GM12878 (cell line): ENCODE measurements around the gene DAO. TPM values are rescaled to one million over a fixed set of nuclear protein-coding genes. Genes with fewer than 3 reads are reported as not detected.

Experiments
- ATAC-seq: fragments of 200-7000 bp; cut with Tn5 transposase; 3 replicates; pipeline ENCODE4 v1.9.1; 2020; ENCODE audit warnings: mild to moderate bottlenecking, moderate library complexity
- BruUV-seq: library from RNA; stranded (reverse); fragments of 400-500 nt; replicated peaks from 2 replicates; lab custom pipeline; 2021; lab: Mats Ljungman, UMichigan
- CTCF ChIA-PET: fragments of 300-600 bp; sonication (Branson Sonifier 250); formaldehyde crosslinking; extraction: SDS; loops from one replicate; lab custom pipeline; 2021; ENCODE audit warnings: inconsistent platforms; lab: Yijun Ruan, JAX
- POLR2A ChIA-PET: fragments of 350-600 bp; formaldehyde crosslinking; extraction: SDS; loops from one replicate; lab custom pipeline; 2021; ENCODE audit warnings: inconsistent platforms; lab: Charles Lee
- RAD21 ChIA-PET: fragments of 300-600 bp; sonication (Branson Sonifier 250); formaldehyde crosslinking; loops from one replicate; lab custom pipeline; 2023; ENCODE audit warnings: antibody characterized with exemption; ENCODE audit not compliant: unreplicated experiment; lab: Charles Lee
- SMC1A ChIA-PET: fragments of 300-600 bp; sonication (Branson Sonifier 250); formaldehyde crosslinking; loops from one replicate; lab custom pipeline; 2023; ENCODE audit not compliant: unreplicated experiment, uncharacterized antibody; lab: Charles Lee
- DNase-seq: peaks from one replicate; pipeline ENCODE4 v3.0.0-alpha.2; 2011; ENCODE audit warnings: low read depth, low spot score
- FAIRE-seq: peaks from 3 replicates; lab custom pipeline; 2011; peaks lifted over from hg19 to GRCh38; lab: Jason Lieb, UNC
- H2AFZ ChIP-seq: 2 replicates; pipeline ENCODE4 v1.6.0; 2011; ENCODE audit warnings: low read depth, low read length, control low read depth; ENCODE audit not compliant: control insufficient read depth
- H3K27ac ChIP-seq: 2 replicates; pipeline ENCODE4 v1.5.1; 2011; ENCODE audit warnings: control low read depth; ENCODE audit not compliant: control insufficient read depth, insufficient read depth
- H3K27me3 ChIP-seq, 2 experiments: replicated peaks in 1 of 2; 2 replicates each; pipeline versions ENCODE4 v1.6.0 to v1.6.1; 2011; ENCODE audit warnings: low read length in 1 of 2; ENCODE audit not compliant: control insufficient read depth in 2 of 2, insufficient read depth in 2 of 2
- H3K36me3 ChIP-seq, 2 experiments: 2 replicates each; pipeline ENCODE4 v1.5.1; 2011; ENCODE audit warnings: low read length in 1 of 2; ENCODE audit not compliant: control insufficient read depth in 2 of 2, insufficient read depth in 2 of 2
- H3K4me1 ChIP-seq: 2 replicates; pipeline ENCODE4 v1.6.1; 2011; ENCODE audit warnings: mild to moderate bottlenecking, low read length, moderate library complexity, mixed read lengths; ENCODE audit not compliant: control insufficient read depth, insufficient read depth
- H3K4me2 ChIP-seq: 2 replicates; pipeline ENCODE4 v1.6.0; 2011; ENCODE audit warnings: control low read depth; ENCODE audit not compliant: control insufficient read depth, insufficient read depth
- H3K4me3 ChIP-seq: fragments of 200-600 bp; sonication (generic); 2 replicates; pipeline ENCODE4 v1.5.1; 2016
- H3K79me2 ChIP-seq: 2 replicates; pipeline ENCODE4 v1.6.0; 2011; ENCODE audit warnings: low read length; ENCODE audit not compliant: control insufficient read depth, insufficient read depth
- H3K9ac ChIP-seq: 2 replicates; pipeline ENCODE4 v1.8.0; 2011; ENCODE audit warnings: low read length, control low read depth, mixed read lengths; ENCODE audit not compliant: control insufficient read depth, insufficient read depth
- H3K9me3 ChIP-seq: replicated peaks from 3 replicates; pipeline ENCODE4 v1.5.1; 2011; ENCODE audit warnings: mild to moderate bottlenecking, low read length; ENCODE audit not compliant: control insufficient read depth, insufficient read depth
- H4K20me1 ChIP-seq: 2 replicates; pipeline ENCODE4 v1.6.0; 2011; ENCODE audit not compliant: control insufficient read depth, insufficient read depth
- ATF7 ChIP-seq: fragments of 450-650 bp; IDR thresholded peaks from 2 replicates; pipeline ENCODE4 v1.6.1; 2016; ENCODE audit warnings: low read depth, mild to moderate bottlenecking
- BCL11A ChIP-seq: IDR thresholded peaks from 2 replicates; pipeline ENCODE4 v1.6.1; 2011; ENCODE audit warnings: low read depth, low read length
- BRCA1 ChIP-seq: IDR thresholded peaks from 2 replicates; pipeline ENCODE4 v1.6.1; 2011; ENCODE audit warnings: low read depth, low read length, improper control_type of control experiment
- CREM ChIP-seq: IDR thresholded peaks from 2 replicates; pipeline ENCODE4 v1.6.1; 2014; ENCODE audit warnings: antibody characterized with exemption, low read depth
- DPF2 ChIP-seq: fragments of 450-650 bp; IDR thresholded peaks from 2 replicates; pipeline ENCODE4 v1.6.1; 2017; ENCODE audit warnings: mild to moderate bottlenecking
- IKZF2 ChIP-seq, 2 experiments: fragments of 450-650 bp; IDR thresholded peaks; 2 replicates each; pipeline ENCODE4 v1.6.1; 2017; ENCODE audit warnings: mild to moderate bottlenecking in 2 of 2, moderate library complexity in 2 of 2
- IRF4 ChIP-seq: IDR thresholded peaks from 2 replicates; pipeline ENCODE4 v1.6.1; 2011; ENCODE audit warnings: low read depth, low read length
- PAX8 ChIP-seq: fragments of 450-650 bp; IDR thresholded peaks from 2 replicates; pipeline ENCODE4 v1.6.1; 2017; ENCODE audit warnings: mild to moderate bottlenecking, moderate library complexity
- RELA ChIP-seq: fragments of 450-650 bp; IDR thresholded peaks from 2 replicates; pipeline ENCODE4 v1.8.0; 2014; ENCODE audit warnings: borderline replicate concordance; ENCODE audit not compliant: partially characterized antibody
- SIN3A ChIP-seq: IDR thresholded peaks from 2 replicates; pipeline ENCODE4 v1.6.1; 2012; ENCODE audit warnings: low read depth, low read length, improper control_type of control experiment
- SMC3 ChIP-seq: IDR thresholded peaks from 2 replicates; pipeline ENCODE4 v1.6.1; 2011; ENCODE audit warnings: low read length, improper control_type of control experiment, borderline replicate concordance
- SRF ChIP-seq, 2 experiments: IDR thresholded peaks; 2 replicates each; pipeline ENCODE4 v1.6.1; 2011; ENCODE audit warnings: low read depth in 2 of 2, low read length in 2 of 2, mild to moderate bottlenecking in 1 of 2, moderate library complexity in 1 of 2
- ZNF622 ChIP-seq: fragments of 450-650 bp; IDR thresholded peaks from 2 replicates; pipeline ENCODE4 v1.6.1; 2017; ENCODE audit warnings: mild to moderate bottlenecking, inconsistent platforms
- WGBS: methylation state at CpG from one replicate; pipeline ENCODE4 v1.1.6; 2016; ENCODE audit warnings: low lambda C conversion rate; ENCODE audit not compliant: insufficient replicate concordance, insufficient coverage; ENCODE audit errors: missing lambda C conversion rate; 5-methylcytosine and 5-hydroxymethylcytosine counted together
- in situ Hi-C: fragments of 300-500 bp; cut with MboI; formaldehyde crosslinking; loops from 9 replicates; pipeline ENCODE4 v1.14.3; 2018; ENCODE audit warnings: mixed read lengths
- intact Hi-C: fragments of 100-400 bp; cut with micrococcal nuclease; formaldehyde crosslinking; loops from one replicate; pipeline ENCODE4 v1.14.2; 2022; ENCODE audit not compliant: unreplicated experiment
- polyA plus RNA-seq, 11 experiments: library from polyadenylated mRNA; depleted of rRNA in 4 of 11; unstranded in 6 of 11; stranded (reverse) in 5 of 11; fragments of >200 nt; fragmentation: Nextera tagmentation in 4 of 11; fragmentation: Illumina TruSeq in 1 of 11; extraction: Ambion mirVana in 4 of 11; extraction: Trizol in 1 of 11; gene quantifications; 1 replicate in 1 of 11; 2 replicates in 10 of 11; pipeline versions ENCODE4 v1.2.1 to v1.2.3, GENCODE V29; 2011 to 2016; ENCODE audit warnings: inconsistent platforms in 2 of 11, missing spikeins in 2 of 11, low read depth in 1 of 11
- total RNA-seq, 4 experiments: library from RNA; depleted of rRNA in 3 of 4; stranded (reverse); fragments of >200 nt in 3 of 4; fragmentation: Illumina TruSeq in 1 of 4; extraction: Trizol in 1 of 4; gene quantifications; 2 replicates each; pipeline versions ENCODE4 v1.2.1 to v1.2.3, GENCODE V29; 2013 to 2021
- TF ChIP-seq, protein P1 (sequence below): fragments of 150-350 bp; IDR thresholded peaks from 2 replicates; pipeline ENCODE4 v1.6.1; 2014; ENCODE audit warnings: mild to moderate bottlenecking, low read depth, low read length
- TF ChIP-seq, protein P2 (sequence below): fragments of 450-650 bp; formaldehyde crosslinking; IDR thresholded peaks from 2 replicates; pipeline ENCODE4 v1.4.0; 2020; ENCODE audit warnings: mild to moderate bottlenecking, moderate library complexity
- TF ChIP-seq, protein P3 (sequence below): IDR thresholded peaks from 2 replicates; pipeline ENCODE4 v1.6.1; 2011; ENCODE audit warnings: low read depth, low read length, improper control_type of control experiment, borderline replicate concordance

The DAO gene
- total and polyA plus RNA-seq, 10 of the 15 experiments (the other 5 are each of a cell fraction or from before 2014, with no cell fraction given): 0.15 TPM; not detected in 9

DNA sequence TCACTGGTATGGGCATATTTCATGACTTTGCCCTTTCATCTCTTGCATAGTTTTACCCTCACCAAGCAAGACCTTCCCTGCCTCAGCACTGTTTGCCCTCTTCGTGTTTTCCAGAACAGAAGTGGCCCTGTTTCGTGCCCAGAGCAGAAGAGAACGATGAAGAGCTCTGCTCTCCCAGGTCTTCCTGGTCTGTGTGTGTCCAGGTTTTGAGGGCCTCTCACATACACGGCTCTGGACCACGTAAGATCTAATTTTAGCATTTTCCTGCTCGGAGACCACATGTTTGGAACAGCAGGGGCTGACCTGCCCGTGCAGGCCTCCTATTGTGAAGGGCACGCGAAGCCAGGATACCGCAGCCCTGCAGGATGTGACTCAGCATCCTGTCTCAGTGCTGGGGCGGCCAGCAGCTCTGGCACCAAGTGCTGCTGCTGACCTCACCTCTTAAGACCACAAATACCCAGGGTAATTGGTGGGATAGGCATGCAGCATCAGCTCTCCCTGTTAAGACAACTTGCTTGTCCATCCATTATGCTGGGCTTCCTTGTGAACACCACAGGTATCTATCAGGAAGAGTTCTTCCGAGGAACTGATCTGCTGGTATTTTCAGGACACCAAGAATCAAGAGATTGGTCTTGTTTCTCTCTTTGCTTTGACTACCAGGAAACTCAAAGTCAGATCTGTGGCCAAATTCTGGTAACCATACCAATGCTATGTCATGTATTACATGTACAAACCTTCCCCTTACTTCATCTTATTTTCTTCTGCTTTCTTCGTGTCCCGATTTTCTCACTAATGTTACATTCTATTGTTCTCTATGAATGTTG lies 41.5 kb upstream of the DAO start:
- in situ Hi-C loops: no loop called here
- Histone ChIP-seq H3K27me3 (no peaks in the 10 kb centered on the region), H3K27ac (peak overlapping the region; percentile 90), H3K9me3 (no peaks in the 10 kb centered on the region), H3K36me3 (peaks cover 12% of the 10 kb centered on the region in 2 experiments), H3K4me1 (peaks cover 21% of the 10 kb centered on the region), H4K20me1 (no peaks in the 10 kb centered on the region), H3K79me2 (peaks cover 30% of the 10 kb centered on the region), H3K9ac (peak overlapping the region; percentile 49), H3K4me3 (no peak overlapping the region), H2AFZ (peak overlapping the region; percentile 55; the same call in 1 of the 2 replicates), H3K4me2 (peak overlapping the region; percentile 82)
- POLR2A ChIA-PET: interaction anchor here (0.7 to 4.7 kb wide), 6 partner anchors 12 to 193 kb away, joined by 3 to 40 read pairs (median 4); no protein-coding TSS in a partner anchor
- FAIRE-seq (peak; percentile 68), ATAC-seq (peak; percentile 98), DNase-seq (peak; percentile 91)
- CTCF ChIA-PET: interaction anchor here (0.8 to 3.7 kb wide), 6 partner anchors 12 to 175 kb away, joined by 3 to 26 read pairs (median 4); no protein-coding TSS in a partner anchor
- RAD21 ChIA-PET: interaction anchor here (0.7 to 2.6 kb wide), 10 partner anchors 12 to 257 kb away, joined by 3 to 34 read pairs (median 6); partner anchors contain the start of genes SELPLG and SSH1
- 39% methylated on average over 14 of the region's 14 CpGs for WGBS
- no TSS peak for BruUV-seq
- SMC1A ChIA-PET: interaction anchor here (0.7 to 4.2 kb wide), 12 partner anchors 9 to 266 kb away, joined by 3 to 44 read pairs (median 6); partner anchors contain the start of gene ALKBH2
- intact Hi-C loops: loop anchor here (2.0 kb wide), 1 partner anchor 16 kb away; no protein-coding TSS in a partner anchor
- TF ChIP-seq PAX8 (no peak), RELA (peak; percentile 36), IKZF2 (IDR thresholded peaks at IDR 0.05) (peak; percentile 98 to 99), BCL11A (peak; percentile 94), ZNF622 (no peak), SIN3A (no peak), ATF7 (peak; percentile 94), CREM (peak; percentile 86), BRCA1 (no peak), DPF2 (peak; percentile 98), IRF4 (peak; percentile 85), SMC3 (no peak; the same call in 1 of the 2 replicates), SRF (IDR thresholded peaks at IDR 0.05; ENCODE audit: low read depth in 2 of 2, low read length in 2 of 2) (no peak)
- TF ChIP-seq, protein P1, sequence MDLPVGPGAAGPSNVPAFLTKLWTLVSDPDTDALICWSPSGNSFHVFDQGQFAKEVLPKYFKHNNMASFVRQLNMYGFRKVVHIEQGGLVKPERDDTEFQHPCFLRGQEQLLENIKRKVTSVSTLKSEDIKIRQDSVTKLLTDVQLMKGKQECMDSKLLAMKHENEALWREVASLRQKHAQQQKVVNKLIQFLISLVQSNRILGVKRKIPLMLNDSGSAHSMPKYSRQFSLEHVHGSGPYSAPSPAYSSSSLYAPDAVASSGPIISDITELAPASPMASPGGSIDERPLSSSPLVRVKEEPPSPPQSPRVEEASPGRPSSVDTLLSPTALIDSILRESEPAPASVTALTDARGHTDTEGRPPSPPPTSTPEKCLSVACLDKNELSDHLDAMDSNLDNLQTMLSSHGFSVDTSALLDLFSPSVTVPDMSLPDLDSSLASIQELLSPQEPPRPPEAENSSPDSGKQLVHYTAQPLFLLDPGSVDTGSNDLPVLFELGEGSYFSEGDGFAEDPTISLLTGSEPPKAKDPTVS: no peak
- TF ChIP-seq, protein P2, sequence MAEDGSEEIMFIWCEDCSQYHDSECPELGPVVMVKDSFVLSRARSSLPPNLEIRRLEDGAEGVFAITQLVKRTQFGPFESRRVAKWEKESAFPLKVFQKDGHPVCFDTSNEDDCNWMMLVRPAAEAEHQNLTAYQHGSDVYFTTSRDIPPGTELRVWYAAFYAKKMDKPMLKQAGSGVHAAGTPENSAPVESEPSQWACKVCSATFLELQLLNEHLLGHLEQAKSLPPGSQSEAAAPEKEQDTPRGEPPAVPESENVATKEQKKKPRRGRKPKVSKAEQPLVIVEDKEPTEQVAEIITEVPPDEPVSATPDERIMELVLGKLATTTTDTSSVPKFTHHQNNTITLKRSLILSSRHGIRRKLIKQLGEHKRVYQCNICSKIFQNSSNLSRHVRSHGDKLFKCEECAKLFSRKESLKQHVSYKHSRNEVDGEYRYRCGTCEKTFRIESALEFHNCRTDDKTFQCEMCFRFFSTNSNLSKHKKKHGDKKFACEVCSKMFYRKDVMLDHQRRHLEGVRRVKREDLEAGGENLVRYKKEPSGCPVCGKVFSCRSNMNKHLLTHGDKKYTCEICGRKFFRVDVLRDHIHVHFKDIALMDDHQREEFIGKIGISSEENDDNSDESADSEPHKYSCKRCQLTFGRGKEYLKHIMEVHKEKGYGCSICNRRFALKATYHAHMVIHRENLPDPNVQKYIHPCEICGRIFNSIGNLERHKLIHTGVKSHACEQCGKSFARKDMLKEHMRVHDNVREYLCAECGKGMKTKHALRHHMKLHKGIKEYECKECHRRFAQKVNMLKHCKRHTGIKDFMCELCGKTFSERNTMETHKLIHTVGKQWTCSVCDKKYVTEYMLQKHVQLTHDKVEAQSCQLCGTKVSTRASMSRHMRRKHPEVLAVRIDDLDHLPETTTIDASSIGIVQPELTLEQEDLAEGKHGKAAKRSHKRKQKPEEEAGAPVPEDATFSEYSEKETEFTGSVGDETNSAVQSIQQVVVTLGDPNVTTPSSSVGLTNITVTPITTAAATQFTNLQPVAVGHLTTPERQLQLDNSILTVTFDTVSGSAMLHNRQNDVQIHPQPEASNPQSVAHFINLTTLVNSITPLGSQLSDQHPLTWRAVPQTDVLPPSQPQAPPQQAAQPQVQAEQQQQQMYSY (CRISPR knock-in tag): no peak; the same call in 1 of the 2 replicates
- TF ChIP-seq, protein P3, sequence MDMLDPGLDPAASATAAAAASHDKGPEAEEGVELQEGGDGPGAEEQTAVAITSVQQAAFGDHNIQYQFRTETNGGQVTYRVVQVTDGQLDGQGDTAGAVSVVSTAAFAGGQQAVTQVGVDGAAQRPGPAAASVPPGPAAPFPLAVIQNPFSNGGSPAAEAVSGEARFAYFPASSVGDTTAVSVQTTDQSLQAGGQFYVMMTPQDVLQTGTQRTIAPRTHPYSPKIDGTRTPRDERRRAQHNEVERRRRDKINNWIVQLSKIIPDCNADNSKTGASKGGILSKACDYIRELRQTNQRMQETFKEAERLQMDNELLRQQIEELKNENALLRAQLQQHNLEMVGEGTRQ: no peak
